HAP-1 (cell line): Measurements from ENCODE around the gene SYMPK.
A peak's percentile ranks its signal among the peaks of the same experiment; 100 is the strongest.

Source experiments
- DNase-seq, 2 experiments: peaks; one replicate each; pipeline ENCODE4 v3.0.0-alpha.2; 2016 to 2020; ENCODE audit warnings: low spot score in 2 of 2
- H3K27me3 ChIP-seq: fragments of 250-450 bp; sonication (Bioruptor Pico); 2 replicates; pipeline ENCODE4 v1.5.1; 2020; ENCODE audit warnings: low read depth, mild to moderate bottlenecking, moderate library complexity
- H3K36me3 ChIP-seq: fragments of 250-450 bp; sonication (Bioruptor Pico); replicated peaks from 2 replicates; pipeline ENCODE4 v1.5.1; 2020; ENCODE audit warnings: mild to moderate bottlenecking
- H3K4me1 ChIP-seq: fragments of 250-450 bp; sonication (Bioruptor Pico); 2 replicates; pipeline ENCODE4 v1.5.1; 2020; ENCODE audit warnings: mild to moderate bottlenecking
- H3K4me3 ChIP-seq: fragments of 250-450 bp; sonication (Bioruptor Pico); 2 replicates; pipeline ENCODE4 v1.5.1; 2020; ENCODE audit warnings: mild to moderate bottlenecking, moderate library complexity
- H3K9me3 ChIP-seq: fragments of 250-450 bp; sonication (Bioruptor Pico); 2 replicates; pipeline ENCODE4 v1.5.1; 2020; ENCODE audit warnings: mild to moderate bottlenecking, moderate library complexity
- in situ Hi-C: fragments of 300-500 bp; cut with MboI; formaldehyde crosslinking; loops from 3 replicates; pipeline ENCODE4 v1.14.3; 2020; ENCODE audit warnings: low sequenced_read_pairs, inconsistent platforms, mixed read lengths

SYMPK gene

GRCh38 chr19:45766869-45767346 lies 96.0 kb downstream of the SYMPK start:
- Histone ChIP-seq H3K27me3 (no peaks in the 10 kb centered on the region), H3K36me3 (no peaks in the 10 kb centered on the region; the same call in 1 of the 2 replicates), H3K4me1 (peaks cover 15% of the 10 kb centered on the region), H3K4me3 (peak overlapping the region; percentile 63), H3K9me3 (no peaks in the 10 kb centered on the region)
- in situ Hi-C loops = no loop called here
- no peak for DNase-seq

- peaks cover 15% of the 10 kb centered on the region for H3K4me1 ChIP-seq
- in situ Hi-C loops = no loop called here
- H3K36me3 ChIP-seq = no peaks in the 10 kb centered on the region; the same call in 1 of the 2 replicates
- no peaks in the 10 kb centered on the region for H3K27me3 ChIP-seq
- H3K4me3 ChIP-seq = no peak overlapping the region; the same call in 1 of the 2 replicates
- DNase-seq = no peak
- no peaks in the 10 kb centered on the region for H3K9me3 ChIP-seq
These were observed 96.6 kb downstream of the SYMPK start for GRCh38 chr19:45766296-45766868.

- H3K27me3 ChIP-seq = no peaks in the 10 kb centered on the region
- H3K4me1 ChIP-seq = peaks cover 11% of the 10 kb centered on the region
- H3K9me3 ChIP-seq = no peaks in the 10 kb centered on the region
- no peak for DNase-seq
- no peaks in the 10 kb centered on the region for H3K36me3 ChIP-seq
- in situ Hi-C loops = no loop called here
- H3K4me3 ChIP-seq = no peak overlapping the region
These were observed 97.1 kb downstream of the SYMPK start for GRCh38 chr19:45765702-45766295.
